Measurements from ENCODE around the gene PTCRA.

The PTCRA gene, protein sequence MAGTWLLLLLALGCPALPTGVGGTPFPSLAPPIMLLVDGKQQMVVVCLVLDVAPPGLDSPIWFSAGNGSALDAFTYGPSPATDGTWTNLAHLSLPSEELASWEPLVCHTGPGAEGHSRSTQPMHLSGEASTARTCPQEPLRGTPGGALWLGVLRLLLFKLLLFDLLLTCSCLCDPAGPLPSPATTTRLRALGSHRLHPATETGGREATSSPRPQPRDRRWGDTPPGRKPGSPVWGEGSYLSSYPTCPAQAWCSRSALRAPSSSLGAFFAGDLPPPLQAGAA

DNA sequence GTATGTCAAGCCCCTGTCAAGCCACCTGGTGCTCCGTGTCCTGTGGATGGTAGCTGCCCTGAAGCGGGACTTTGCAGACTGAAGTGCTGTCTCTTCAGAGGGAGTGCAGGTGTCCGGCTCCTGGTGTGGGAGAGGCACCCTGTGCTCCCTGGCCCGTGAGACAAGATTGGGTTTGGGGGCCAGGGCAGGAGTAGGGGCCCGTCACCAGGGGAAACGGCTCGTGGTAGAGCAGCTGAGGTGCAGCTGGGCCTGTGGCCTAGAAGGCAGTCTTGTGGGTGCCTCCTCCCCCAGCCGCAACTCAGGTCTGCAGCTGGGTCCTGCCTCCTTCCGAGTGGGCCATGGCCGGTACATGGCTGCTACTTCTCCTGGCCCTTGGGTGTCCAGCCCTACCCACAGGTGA, at the start of gene PTCRA:
Gene PTCRA, plus strand, starts transcription at position 322 of the 400 bp plus-strand sequence. Its CDS starts 17 bp downstream, at position 339.
- no peak for ATAC-seq
- TF ChIP-seq, protein P1, sequence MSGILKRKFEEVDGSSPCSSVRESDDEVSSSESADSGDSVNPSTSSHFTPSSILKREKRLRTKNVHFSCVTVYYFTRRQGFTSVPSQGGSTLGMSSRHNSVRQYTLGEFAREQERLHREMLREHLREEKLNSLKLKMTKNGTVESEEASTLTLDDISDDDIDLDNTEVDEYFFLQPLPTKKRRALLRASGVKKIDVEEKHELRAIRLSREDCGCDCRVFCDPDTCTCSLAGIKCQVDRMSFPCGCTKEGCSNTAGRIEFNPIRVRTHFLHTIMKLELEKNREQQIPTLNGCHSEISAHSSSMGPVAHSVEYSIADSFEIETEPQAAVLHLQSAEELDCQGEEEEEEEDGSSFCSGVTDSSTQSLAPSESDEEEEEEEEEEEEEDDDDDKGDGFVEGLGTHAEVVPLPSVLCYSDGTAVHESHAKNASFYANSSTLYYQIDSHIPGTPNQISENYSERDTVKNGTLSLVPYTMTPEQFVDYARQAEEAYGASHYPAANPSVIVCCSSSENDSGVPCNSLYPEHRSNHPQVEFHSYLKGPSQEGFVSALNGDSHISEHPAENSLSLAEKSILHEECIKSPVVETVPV (CRISPR knock-in tag; IDR thresholded peaks at IDR 0.05), result no peak
- TF ChIP-seq ZNF565 (CRISPR knock-in tag; conservative IDR thresholded peaks at IDR 0.05; ENCODE audit: low read depth) (no peak), ARNTL (CRISPR knock-in tag; IDR thresholded peaks at IDR 0.05; ENCODE audit: borderline replicate concordance, low read depth) (no peak), ESRRG (CRISPR knock-in tag; IDR thresholded peaks at IDR 0.05) (no peak), OSR1 (CRISPR knock-in tag; IDR thresholded peaks at IDR 0.05) (no peak), ZC3H10 (CRISPR knock-in tag; IDR thresholded peaks at IDR 0.05) (no peak), SNAI2 (CRISPR knock-in tag; IDR thresholded peaks at IDR 0.05) (no peak), ZNF70 (CRISPR knock-in tag; IDR thresholded peaks at IDR 0.05) (no peak), TCF4 (CRISPR knock-in tag; IDR thresholded peaks at IDR 0.05; ENCODE audit: borderline replicate concordance) (no peak), GLIS3 (CRISPR knock-in tag; IDR thresholded peaks at IDR 0.05) (no peak), ZNF8 (CRISPR knock-in tag; IDR thresholded peaks at IDR 0.05) (no peak), ZFP30 (CRISPR knock-in tag; IDR thresholded peaks at IDR 0.05) (no peak)

DNA sequence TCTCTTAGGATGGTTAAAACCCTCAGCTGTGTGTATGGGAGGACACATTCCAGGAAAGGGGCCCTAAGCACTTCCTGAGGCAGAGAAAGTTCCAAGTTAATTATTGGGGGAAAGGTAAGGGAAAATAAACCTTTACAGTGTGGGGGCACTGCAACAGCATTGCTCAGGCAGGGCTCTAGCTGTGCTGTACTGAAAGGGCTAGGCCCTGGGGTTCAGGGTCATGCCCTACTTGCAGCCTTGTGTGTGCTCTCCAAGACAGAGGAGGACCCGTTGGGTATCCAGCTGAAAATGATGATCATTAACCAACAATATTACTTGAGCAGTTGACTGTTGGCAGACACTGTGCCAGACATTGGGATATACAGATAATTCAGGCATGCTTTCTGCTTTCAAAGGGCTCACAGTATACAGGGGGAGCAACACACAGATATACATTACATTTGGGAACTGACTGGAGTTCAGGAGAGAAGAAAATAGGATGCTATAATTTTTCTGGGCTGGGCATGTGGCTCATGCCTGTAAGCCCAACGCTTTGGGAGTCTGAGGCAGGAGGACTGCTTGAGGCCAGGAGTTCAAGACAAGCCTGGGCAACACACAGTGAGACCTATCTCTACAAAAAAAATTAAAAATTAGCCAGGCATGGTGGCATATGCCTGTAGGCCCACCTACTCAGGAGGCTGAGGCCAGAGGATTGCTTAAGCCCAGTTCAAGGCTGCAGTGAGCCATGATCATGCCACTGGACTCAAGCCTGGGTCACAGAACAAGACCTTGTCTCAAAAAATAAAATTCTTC, 45.5 kb upstream of the PTCRA start:
- TF ChIP-seq TOX (CRISPR knock-in tag; IDR thresholded peaks at IDR 0.05; ENCODE audit: borderline replicate concordance) (no peak), CSDC2 (CRISPR knock-in tag; IDR thresholded peaks at IDR 0.05) (no peak), ARNTL (CRISPR knock-in tag; IDR thresholded peaks at IDR 0.05; ENCODE audit: borderline replicate concordance, low read depth) (no peak), PPARA (CRISPR knock-in tag; IDR thresholded peaks at IDR 0.05; ENCODE audit: borderline replicate concordance) (no peak), ZNF565 (CRISPR knock-in tag; conservative IDR thresholded peaks at IDR 0.05; ENCODE audit: low read depth) (no peak), GLIS3 (CRISPR knock-in tag; IDR thresholded peaks at IDR 0.05) (no peak), TCF4 (CRISPR knock-in tag; IDR thresholded peaks at IDR 0.05; ENCODE audit: borderline replicate concordance) (no peak), ZNF8 (CRISPR knock-in tag; IDR thresholded peaks at IDR 0.05) (no peak), ZFP3 (CRISPR knock-in tag; IDR thresholded peaks at IDR 0.05) (no peak)
- TF ChIP-seq, protein P2, sequence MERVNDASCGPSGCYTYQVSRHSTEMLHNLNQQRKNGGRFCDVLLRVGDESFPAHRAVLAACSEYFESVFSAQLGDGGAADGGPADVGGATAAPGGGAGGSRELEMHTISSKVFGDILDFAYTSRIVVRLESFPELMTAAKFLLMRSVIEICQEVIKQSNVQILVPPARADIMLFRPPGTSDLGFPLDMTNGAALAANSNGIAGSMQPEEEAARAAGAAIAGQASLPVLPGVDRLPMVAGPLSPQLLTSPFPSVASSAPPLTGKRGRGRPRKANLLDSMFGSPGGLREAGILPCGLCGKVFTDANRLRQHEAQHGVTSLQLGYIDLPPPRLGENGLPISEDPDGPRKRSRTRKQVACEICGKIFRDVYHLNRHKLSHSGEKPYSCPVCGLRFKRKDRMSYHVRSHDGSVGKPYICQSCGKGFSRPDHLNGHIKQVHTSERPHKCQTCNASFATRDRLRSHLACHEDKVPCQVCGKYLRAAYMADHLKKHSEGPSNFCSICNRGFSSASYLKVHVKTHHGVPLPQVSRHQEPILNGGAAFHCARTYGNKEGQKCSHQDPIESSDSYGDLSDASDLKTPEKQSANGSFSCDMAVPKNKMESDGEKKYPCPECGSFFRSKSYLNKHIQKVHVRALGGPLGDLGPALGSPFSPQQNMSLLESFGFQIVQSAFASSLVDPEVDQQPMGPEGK (CRISPR knock-in tag; IDR thresholded peaks at IDR 0.05; ENCODE audit: borderline replicate concordance), result no peak
- TF ChIP-seq, protein P3, sequence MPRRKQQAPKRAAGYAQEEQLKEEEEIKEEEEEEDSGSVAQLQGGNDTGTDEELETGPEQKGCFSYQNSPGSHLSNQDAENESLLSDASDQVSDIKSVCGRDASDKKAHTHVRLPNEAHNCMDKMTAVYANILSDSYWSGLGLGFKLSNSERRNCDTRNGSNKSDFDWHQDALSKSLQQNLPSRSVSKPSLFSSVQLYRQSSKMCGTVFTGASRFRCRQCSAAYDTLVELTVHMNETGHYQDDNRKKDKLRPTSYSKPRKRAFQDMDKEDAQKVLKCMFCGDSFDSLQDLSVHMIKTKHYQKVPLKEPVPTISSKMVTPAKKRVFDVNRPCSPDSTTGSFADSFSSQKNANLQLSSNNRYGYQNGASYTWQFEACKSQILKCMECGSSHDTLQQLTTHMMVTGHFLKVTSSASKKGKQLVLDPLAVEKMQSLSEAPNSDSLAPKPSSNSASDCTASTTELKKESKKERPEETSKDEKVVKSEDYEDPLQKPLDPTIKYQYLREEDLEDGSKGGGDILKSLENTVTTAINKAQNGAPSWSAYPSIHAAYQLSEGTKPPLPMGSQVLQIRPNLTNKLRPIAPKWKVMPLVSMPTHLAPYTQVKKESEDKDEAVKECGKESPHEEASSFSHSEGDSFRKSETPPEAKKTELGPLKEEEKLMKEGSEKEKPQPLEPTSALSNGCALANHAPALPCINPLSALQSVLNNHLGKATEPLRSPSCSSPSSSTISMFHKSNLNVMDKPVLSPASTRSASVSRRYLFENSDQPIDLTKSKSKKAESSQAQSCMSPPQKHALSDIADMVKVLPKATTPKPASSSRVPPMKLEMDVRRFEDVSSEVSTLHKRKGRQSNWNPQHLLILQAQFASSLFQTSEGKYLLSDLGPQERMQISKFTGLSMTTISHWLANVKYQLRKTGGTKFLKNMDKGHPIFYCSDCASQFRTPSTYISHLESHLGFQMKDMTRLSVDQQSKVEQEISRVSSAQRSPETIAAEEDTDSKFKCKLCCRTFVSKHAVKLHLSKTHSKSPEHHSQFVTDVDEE (CRISPR knock-in tag; IDR thresholded peaks at IDR 0.05), result no peak
- TF ChIP-seq, protein P4, sequence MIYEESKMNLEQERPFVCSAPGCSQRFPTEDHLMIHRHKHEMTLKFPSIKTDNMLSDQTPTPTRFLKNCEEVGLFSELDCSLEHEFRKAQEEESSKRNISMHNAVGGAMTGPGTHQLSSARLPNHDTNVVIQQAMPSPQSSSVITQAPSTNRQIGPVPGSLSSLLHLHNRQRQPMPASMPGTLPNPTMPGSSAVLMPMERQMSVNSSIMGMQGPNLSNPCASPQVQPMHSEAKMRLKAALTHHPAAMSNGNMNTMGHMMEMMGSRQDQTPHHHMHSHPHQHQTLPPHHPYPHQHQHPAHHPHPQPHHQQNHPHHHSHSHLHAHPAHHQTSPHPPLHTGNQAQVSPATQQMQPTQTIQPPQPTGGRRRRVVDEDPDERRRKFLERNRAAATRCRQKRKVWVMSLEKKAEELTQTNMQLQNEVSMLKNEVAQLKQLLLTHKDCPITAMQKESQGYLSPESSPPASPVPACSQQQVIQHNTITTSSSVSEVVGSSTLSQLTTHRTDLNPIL (CRISPR knock-in tag; IDR thresholded peaks at IDR 0.05; ENCODE audit: low read depth), result no peak
- ATAC-seq, result no peak

DNA sequence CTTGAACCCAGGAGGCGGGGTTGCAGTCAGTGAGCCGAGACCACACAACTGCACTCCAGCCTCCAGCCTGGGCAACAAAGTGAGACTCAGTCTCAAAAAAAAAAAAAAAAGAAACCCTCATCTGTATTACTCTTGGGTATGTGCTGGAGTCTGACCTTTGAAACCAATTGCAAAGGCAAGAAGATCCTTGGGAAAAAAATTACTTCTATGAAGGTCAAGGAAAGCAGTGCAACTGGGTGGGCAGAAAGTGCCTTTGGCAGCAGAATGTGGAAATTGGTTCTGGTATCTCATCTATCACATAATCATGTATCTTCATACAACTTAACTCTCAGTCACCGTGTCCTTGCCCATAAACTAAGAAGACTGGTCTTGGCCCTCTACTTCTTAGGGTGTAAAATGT, 44.1 kb upstream of the PTCRA start:
- TF ChIP-seq, protein P5, sequence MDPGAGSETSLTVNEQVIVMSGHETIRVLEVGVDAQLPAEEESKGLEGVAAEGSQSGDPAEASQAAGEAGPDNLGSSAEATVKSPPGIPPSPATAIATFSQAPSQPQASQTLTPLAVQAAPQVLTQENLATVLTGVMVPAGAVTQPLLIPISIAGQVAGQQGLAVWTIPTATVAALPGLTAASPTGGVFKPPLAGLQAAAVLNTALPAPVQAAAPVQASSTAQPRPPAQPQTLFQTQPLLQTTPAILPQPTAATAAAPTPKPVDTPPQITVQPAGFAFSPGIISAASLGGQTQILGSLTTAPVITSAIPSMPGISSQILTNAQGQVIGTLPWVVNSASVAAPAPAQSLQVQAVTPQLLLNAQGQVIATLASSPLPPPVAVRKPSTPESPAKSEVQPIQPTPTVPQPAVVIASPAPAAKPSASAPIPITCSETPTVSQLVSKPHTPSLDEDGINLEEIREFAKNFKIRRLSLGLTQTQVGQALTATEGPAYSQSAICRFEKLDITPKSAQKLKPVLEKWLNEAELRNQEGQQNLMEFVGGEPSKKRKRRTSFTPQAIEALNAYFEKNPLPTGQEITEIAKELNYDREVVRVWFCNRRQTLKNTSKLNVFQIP (CRISPR knock-in tag; IDR thresholded peaks at IDR 0.05; ENCODE audit: borderline replicate concordance, low read depth), result no peak
- no peak for TF ChIP-seq ZNF8 (CRISPR knock-in tag; IDR thresholded peaks at IDR 0.05)
- no peak for TF ChIP-seq SNAI2 (CRISPR knock-in tag; IDR thresholded peaks at IDR 0.05)
- TF ChIP-seq, protein P4 (CRISPR knock-in tag; IDR thresholded peaks at IDR 0.05; ENCODE audit: low read depth), result no peak
- TF ChIP-seq BACH2 (CRISPR knock-in tag; IDR thresholded peaks at IDR 0.05; ENCODE audit: borderline replicate concordance), result no peak
- no peak for TF ChIP-seq TOX (CRISPR knock-in tag; IDR thresholded peaks at IDR 0.05; ENCODE audit: borderline replicate concordance)
- ATAC-seq, result no peak
